Measurements from ENCODE around the gene CAMK2B.

CAMK2B gene

GRCh38 chr7:44196450-44196872 lies 128.9 kb downstream of the CAMK2B start:
- no peak overlapping the region for H3K4me3 ChIP-seq (ENCODE audit: low read depth, low read length)
- H3K27me3 ChIP-seq = no peaks in the 10 kb centered on the region
- TF ChIP-seq CTCF (IDR thresholded peaks at IDR 0.05; ENCODE audit: low read depth, low read length) = peak; percentile 89
- H3K9me3 ChIP-seq = no peaks in the 10 kb centered on the region
- DNase-seq = peak; percentile 63
- no peaks in the 10 kb centered on the region for H3K36me3 ChIP-seq
- H3K4me1 ChIP-seq = no peaks in the 10 kb centered on the region; the same call in 1 of the 2 replicates

GRCh38 chr7:44195889-44196288 lies 129.5 kb downstream of the CAMK2B start:
- no peaks in the 10 kb centered on the region for H3K9me3 ChIP-seq
- no peak for TF ChIP-seq CTCF (IDR thresholded peaks at IDR 0.05; ENCODE audit: low read depth, low read length)
- H3K27me3 ChIP-seq = no peaks in the 10 kb centered on the region
- H3K4me3 ChIP-seq (ENCODE audit: low read depth, low read length) = no peak overlapping the region
- H3K36me3 ChIP-seq = no peaks in the 10 kb centered on the region
- no peaks in the 10 kb centered on the region; the same call in 1 of the 2 replicates for H3K4me1 ChIP-seq
- DNase-seq = no peak

- H3K9me3 ChIP-seq = no peaks in the 10 kb centered on the region
- no peak for DNase-seq
Measured at GRCh38 chr7:44194562-44195145, 130.7 kb downstream of the CAMK2B start.

GRCh38 chr7:44194069-44194468 lies 131.3 kb downstream of the CAMK2B start:
- no peak for DNase-seq
- H3K27me3 ChIP-seq = no peaks in the 10 kb centered on the region
- H3K4me3 ChIP-seq (ENCODE audit: low read depth, low read length) = no peak overlapping the region
- no peaks in the 10 kb centered on the region; the same call in 1 of the 2 replicates for H3K4me1 ChIP-seq
- H3K36me3 ChIP-seq = no peaks in the 10 kb centered on the region
- TF ChIP-seq CTCF (IDR thresholded peaks at IDR 0.05; ENCODE audit: low read depth, low read length) = no peak
- no peaks in the 10 kb centered on the region for H3K9me3 ChIP-seq

More at GRCh38 chr7:44194562-44195145, 130.7 kb downstream of the CAMK2B start:
- Histone ChIP-seq H3K36me3 (no peaks in the 10 kb centered on the region), H3K4me3 (ENCODE audit: low read depth, low read length) (no peak overlapping the region), H3K4me1 (no peaks in the 10 kb centered on the region; the same call in 1 of the 2 replicates), H3K27me3 (no peaks in the 10 kb centered on the region)
- TF ChIP-seq CTCF (IDR thresholded peaks at IDR 0.05; ENCODE audit: low read depth, low read length) = no peak

- no peak overlapping the region for H3K4me3 ChIP-seq (ENCODE audit: low read depth, low read length)
- H3K4me1 ChIP-seq = no peaks in the 10 kb centered on the region; the same call in 1 of the 2 replicates
- no peak for TF ChIP-seq CTCF (IDR thresholded peaks at IDR 0.05; ENCODE audit: low read depth, low read length)
- H3K27me3 ChIP-seq = no peaks in the 10 kb centered on the region
- DNase-seq = peak; percentile 47
- no peaks in the 10 kb centered on the region for H3K36me3 ChIP-seq
- H3K9me3 ChIP-seq = no peaks in the 10 kb centered on the region
Measured at GRCh38 chr7:44193011-44193802, 132.2 kb downstream of the CAMK2B start.

GRCh38 chr7:44191171-44191570 lies 134.2 kb downstream of the CAMK2B start:
- Histone ChIP-seq H3K9me3 (no peaks in the 10 kb centered on the region), H3K36me3 (no peaks in the 10 kb centered on the region), H3K27me3 (no peaks in the 10 kb centered on the region), H3K4me1 (no peaks in the 10 kb centered on the region; the same call in 1 of the 2 replicates), H3K4me3 (ENCODE audit: low read depth, low read length) (no peak overlapping the region)
- DNase-seq = no peak
- no peak for TF ChIP-seq CTCF (IDR thresholded peaks at IDR 0.05; ENCODE audit: low read depth, low read length)
